HepG2 (cell line): ENCODE data around the gene FSIP1. TPM values are rescaled to one million over a fixed set of nuclear protein-coding genes. Genes with fewer than 3 reads are reported as not detected.

Source experiments
- FOXJ3 ChIP-seq: sonication (generic); formaldehyde crosslinking; IDR thresholded peaks from 2 replicates; pipeline ENCODE4 v1.4.0; 2020; ENCODE audit warnings: missing genetic modification reagents, mild to moderate bottlenecking, borderline replicate concordance
- NR2F1 ChIP-seq, 2 experiments: fragments of 450-650 bp in 1 of 2; formaldehyde crosslinking in 1 of 2; IDR thresholded peaks; 2 replicates each; pipeline versions ENCODE4 v1.5.0 to v1.6.1; 2016 to 2020; ENCODE audit warnings: mild to moderate bottlenecking in 1 of 2, missing compliant biosample characterization in 1 of 2, missing genetic modification reagents in 1 of 2, moderate library complexity in 1 of 2
- RAD51 ChIP-seq: fragments of 450-650 bp; IDR thresholded peaks from 2 replicates; pipeline ENCODE4 v1.6.1; 2016; ENCODE audit warnings: borderline replicate concordance
- RNF2 ChIP-seq: fragments of 450-650 bp; conservative IDR thresholded peaks from 2 replicates; pipeline ENCODE4 v1.6.1; 2016; ENCODE audit warnings: low read depth
- SP5 ChIP-seq: IDR thresholded peaks from 2 replicates; pipeline ENCODE4 v1.6.1; 2016; ENCODE audit warnings: low read depth, borderline replicate concordance
- ZNF121 ChIP-seq: sonication (generic); formaldehyde crosslinking; IDR thresholded peaks from 2 replicates; pipeline ENCODE4 v1.5.0; 2020; ENCODE audit warnings: mild to moderate bottlenecking, missing genetic modification reagents
- ZNF674 ChIP-seq: sonication (generic); formaldehyde crosslinking; IDR thresholded peaks from 2 replicates; pipeline ENCODE4 v1.5.0; 2020; ENCODE audit warnings: low read depth, mild to moderate bottlenecking, missing genetic modification reagents
- ZNF749 ChIP-seq: sonication (generic); formaldehyde crosslinking; IDR thresholded peaks from 2 replicates; pipeline ENCODE4 v1.8.0; 2022; ENCODE audit warnings: mild to moderate bottlenecking, missing genetic modification reagents, moderate library complexity, borderline replicate concordance
- polyA plus RNA-seq, 8 experiments: library from polyadenylated mRNA; depleted of rRNA in 3 of 8; stranded (reverse) in 7 of 8; unstranded in 1 of 8; fragments of >200 nt; fragmentation: Illumina TruSeq in 4 of 8; extraction: Trizol in 4 of 8; gene quantifications; 2 replicates each; pipeline versions ENCODE4 v1.2.1 to v1.2.3, GENCODE V29; 2011 to 2016; ENCODE audit warnings: low read depth in 4 of 8, missing spikeins in 1 of 8, mixed read lengths in 1 of 8; ENCODE audit not compliant: insufficient read depth in 1 of 8
- total RNA-seq, 5 experiments: library from RNA; depleted of rRNA; stranded (reverse); fragments of >200 nt; fragmentation: Illumina TruSeq; extraction: Trizol; gene quantifications; 2 replicates each; pipeline ENCODE4 v1.2.3, GENCODE V29; 2016; ENCODE audit warnings: low read depth in 1 of 5
- TF ChIP-seq, protein P1 (sequence below): IDR thresholded peaks from 2 replicates; pipeline ENCODE4 v1.6.1; 2016; ENCODE audit warnings: low read depth, control low read depth
- TF ChIP-seq, protein P2 (sequence below): sonication (generic); formaldehyde crosslinking; IDR thresholded peaks from 2 replicates; pipeline ENCODE4 v1.4.0; 2020; ENCODE audit warnings: mild to moderate bottlenecking, low read depth, missing genetic modification reagents
- TF ChIP-seq, protein P3 (sequence below): sonication (generic); formaldehyde crosslinking; IDR thresholded peaks from 2 replicates; pipeline ENCODE4 v1.4.0; 2020; ENCODE audit warnings: missing genetic modification reagents, borderline replicate concordance
- TF ChIP-seq, protein P4 (sequence below): sonication (generic); formaldehyde crosslinking; IDR thresholded peaks from 2 replicates; pipeline ENCODE4 v1.4.0; 2020; ENCODE audit warnings: missing genetic modification reagents, low read depth, mild to moderate bottlenecking, borderline replicate concordance
- TF ChIP-seq, protein P5 (sequence below): sonication (generic); formaldehyde crosslinking; conservative IDR thresholded peaks from 2 replicates; pipeline ENCODE4 v1.8.0; 2022; ENCODE audit warnings: mild to moderate bottlenecking, moderate library complexity, missing genetic modification reagents
- TF ChIP-seq, protein P6 (sequence below): IDR thresholded peaks from 2 replicates; pipeline ENCODE4 v1.6.1; 2012; ENCODE audit warnings: low read depth, low read length, improper control_type of control experiment
- TF ChIP-seq, protein P7 (sequence below): sonication (generic); formaldehyde crosslinking; IDR thresholded peaks from 2 replicates; pipeline ENCODE4 v1.8.1; 2023; ENCODE audit warnings: mild to moderate bottlenecking, inconsistent platforms, moderate library complexity, missing genetic modification reagents, borderline replicate concordance
- TF ChIP-seq, protein P8 (sequence below): sonication (generic); formaldehyde crosslinking; IDR thresholded peaks from 2 replicates; pipeline ENCODE4 v1.4.0; 2020; ENCODE audit warnings: missing genetic modification reagents

FSIP1 gene
- total and polyA plus RNA-seq, 2 of the 13 experiments (the other 11 are each of a cell fraction or from before 2014, with no cell fraction given) = 0.18 TPM; not detected in 1

DNA sequence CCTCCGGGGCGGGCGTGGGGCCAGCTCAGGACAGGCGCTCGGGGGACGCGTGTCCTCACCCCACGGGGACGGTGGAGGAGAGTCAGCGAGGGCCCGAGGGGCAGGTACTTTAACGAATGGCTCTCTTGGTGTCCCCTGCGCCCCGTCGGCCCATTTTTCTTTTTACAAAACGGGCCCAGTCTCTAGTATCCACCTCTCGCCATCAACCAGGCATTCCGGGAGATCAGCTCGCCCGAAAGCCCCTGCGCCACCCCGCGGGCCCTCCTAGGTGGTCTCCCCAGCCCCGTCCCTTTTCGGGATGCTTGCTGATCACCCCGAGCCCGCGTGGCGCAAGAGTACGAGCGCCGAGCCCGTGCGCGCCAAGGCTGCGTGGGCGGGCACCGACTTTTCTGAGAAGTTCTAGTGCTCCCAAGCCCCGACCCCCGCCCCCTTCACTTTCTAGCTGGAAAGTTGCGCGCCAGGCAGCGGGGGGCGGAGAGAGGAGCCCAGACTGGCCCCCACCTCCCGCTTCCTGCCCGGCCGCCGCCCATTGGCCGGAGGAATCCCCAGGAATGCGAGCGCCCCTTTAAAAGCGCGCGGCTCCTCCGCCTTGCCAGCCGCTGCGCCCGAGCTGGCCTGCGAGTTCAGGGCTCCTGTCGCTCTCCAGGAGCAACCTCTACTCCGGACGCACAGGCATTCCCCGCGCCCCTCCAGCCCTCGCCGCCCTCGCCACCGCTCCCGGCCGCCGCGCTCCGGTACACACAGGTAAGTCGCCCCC, 202.0 kb downstream of the FSIP1 start, which contains the start of gene THBS1 (continued):
- no peak for TF ChIP-seq ZNF674 (CRISPR knock-in tag)
- TF ChIP-seq, protein P1, sequence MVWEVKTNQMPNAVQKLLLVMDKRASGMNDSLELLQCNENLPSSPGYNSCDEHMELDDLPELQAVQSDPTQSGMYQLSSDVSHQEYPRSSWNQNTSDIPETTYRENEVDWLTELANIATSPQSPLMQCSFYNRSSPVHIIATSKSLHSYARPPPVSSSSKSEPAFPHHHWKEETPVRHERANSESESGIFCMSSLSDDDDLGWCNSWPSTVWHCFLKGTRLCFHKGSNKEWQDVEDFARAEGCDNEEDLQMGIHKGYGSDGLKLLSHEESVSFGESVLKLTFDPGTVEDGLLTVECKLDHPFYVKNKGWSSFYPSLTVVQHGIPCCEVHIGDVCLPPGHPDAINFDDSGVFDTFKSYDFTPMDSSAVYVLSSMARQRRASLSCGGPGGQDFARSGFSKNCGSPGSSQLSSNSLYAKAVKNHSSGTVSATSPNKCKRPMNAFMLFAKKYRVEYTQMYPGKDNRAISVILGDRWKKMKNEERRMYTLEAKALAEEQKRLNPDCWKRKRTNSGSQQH (CRISPR knock-in tag) = 0 out of 2 replicates have a peak, but pooled peaks have one; percentile 19
- TF ChIP-seq, protein P2, sequence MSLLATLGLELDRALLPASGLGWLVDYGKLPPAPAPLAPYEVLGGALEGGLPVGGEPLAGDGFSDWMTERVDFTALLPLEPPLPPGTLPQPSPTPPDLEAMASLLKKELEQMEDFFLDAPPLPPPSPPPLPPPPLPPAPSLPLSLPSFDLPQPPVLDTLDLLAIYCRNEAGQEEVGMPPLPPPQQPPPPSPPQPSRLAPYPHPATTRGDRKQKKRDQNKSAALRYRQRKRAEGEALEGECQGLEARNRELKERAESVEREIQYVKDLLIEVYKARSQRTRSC = no peak
- TF ChIP-seq, protein P3, sequence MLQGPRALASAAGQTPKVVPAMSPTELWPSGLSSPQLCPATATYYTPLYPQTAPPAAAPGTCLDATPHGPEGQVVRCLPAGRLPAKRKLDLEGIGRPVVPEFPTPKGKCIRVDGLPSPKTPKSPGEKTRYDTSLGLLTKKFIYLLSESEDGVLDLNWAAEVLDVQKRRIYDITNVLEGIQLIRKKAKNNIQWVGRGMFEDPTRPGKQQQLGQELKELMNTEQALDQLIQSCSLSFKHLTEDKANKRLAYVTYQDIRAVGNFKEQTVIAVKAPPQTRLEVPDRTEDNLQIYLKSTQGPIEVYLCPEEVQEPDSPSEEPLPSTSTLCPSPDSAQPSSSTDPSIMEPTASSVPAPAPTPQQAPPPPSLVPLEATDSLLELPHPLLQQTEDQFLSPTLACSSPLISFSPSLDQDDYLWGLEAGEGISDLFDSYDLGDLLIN = no peak
- TF ChIP-seq, protein P4, sequence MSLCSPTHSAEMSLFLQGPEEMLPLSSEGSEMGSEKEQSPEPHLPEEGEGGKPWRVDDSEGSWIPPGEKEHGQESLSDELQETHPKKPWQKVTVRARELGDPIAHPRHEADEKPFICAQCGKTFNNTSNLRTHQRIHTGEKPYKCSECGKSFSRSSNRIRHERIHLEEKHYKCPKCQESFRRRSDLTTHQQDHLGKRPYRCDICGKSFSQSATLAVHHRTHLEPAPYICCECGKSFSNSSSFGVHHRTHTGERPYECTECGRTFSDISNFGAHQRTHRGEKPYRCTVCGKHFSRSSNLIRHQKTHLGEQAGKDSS (CRISPR knock-in tag) = 0 out of 2 replicates have a peak, but pooled peaks have one; percentile 57
- TF ChIP-seq, protein P5, sequence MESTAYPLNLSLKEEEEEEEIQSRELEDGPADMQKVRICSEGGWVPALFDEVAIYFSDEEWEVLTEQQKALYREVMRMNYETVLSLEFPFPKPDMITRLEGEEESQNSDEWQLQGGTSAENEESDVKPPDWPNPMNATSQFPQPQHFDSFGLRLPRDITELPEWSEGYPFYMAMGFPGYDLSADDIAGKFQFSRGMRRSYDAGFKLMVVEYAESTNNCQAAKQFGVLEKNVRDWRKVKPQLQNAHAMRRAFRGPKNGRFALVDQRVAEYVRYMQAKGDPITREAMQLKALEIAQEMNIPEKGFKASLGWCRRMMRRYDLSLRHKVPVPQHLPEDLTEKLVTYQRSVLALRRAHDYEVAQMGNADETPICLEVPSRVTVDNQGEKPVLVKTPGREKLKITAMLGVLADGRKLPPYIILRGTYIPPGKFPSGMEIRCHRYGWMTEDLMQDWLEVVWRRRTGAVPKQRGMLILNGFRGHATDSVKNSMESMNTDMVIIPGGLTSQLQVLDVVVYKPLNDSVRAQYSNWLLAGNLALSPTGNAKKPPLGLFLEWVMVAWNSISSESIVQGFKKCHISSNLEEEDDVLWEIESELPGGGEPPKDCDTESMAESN (CRISPR knock-in tag) = peak; percentile 73
- TF ChIP-seq ZNF121 (CRISPR knock-in tag) = 0 out of 2 replicates have a peak, but pooled peaks have one; percentile 13
- peak; percentile 53; the same call in 1 of the 2 replicates for TF ChIP-seq RNF2
- TF ChIP-seq FOXJ3 (CRISPR knock-in tag) = no peak
- TF ChIP-seq, protein P6, sequence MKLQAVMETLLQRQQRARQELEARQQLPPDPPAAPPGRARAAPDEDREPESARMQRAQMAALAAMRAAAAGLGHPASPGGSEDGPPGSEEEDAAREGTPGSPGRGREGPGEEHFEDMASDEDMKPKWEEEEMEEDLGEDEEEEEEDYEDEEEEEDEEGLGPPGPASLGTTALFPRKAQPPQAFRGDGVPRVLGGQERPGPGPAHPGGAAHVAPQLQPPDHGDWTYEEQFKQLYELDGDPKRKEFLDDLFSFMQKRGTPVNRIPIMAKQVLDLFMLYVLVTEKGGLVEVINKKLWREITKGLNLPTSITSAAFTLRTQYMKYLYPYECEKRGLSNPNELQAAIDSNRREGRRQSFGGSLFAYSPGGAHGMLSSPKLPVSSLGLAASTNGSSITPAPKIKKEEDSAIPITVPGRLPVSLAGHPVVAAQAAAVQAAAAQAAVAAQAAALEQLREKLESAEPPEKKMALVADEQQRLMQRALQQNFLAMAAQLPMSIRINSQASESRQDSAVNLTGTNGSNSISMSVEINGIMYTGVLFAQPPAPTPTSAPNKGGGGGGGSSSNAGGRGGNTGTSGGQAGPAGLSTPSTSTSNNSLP = no peak
- TF ChIP-seq, protein P7, sequence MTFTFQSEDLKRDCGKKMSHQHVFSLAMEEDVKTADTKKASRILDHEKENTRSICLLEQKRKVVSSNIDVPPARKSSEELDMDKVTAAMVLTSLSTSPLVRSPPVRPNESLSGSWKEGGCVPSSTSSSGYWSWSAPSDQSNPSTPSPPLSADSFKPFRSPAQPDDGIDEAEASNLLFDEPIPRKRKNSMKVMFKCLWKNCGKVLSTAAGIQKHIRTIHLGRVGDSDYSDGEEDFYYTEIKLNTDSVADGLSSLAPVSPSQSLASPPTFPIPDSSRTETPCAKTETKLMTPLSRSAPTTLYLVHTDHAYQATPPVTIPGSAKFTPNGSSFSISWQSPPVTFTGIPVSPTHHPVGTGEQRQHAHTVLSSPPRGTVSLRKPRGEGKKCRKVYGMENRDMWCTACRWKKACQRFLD (CRISPR knock-in tag) = 0 out of 2 replicates have a peak, but pooled peaks have one; percentile 53
- peak; percentile 67; the same call in 1 of the 2 replicates for TF ChIP-seq ZNF749 (CRISPR knock-in tag)
- TF ChIP-seq, protein P8, sequence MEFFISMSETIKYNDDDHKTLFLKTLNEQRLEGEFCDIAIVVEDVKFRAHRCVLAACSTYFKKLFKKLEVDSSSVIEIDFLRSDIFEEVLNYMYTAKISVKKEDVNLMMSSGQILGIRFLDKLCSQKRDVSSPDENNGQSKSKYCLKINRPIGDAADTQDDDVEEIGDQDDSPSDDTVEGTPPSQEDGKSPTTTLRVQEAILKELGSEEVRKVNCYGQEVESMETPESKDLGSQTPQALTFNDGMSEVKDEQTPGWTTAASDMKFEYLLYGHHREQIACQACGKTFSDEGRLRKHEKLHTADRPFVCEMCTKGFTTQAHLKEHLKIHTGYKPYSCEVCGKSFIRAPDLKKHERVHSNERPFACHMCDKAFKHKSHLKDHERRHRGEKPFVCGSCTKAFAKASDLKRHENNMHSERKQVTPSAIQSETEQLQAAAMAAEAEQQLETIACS = no peak
- no peak; a peak in 1 of 4 replicates for TF ChIP-seq NR2F1 (CRISPR knock-in tag; IDR thresholded peaks at IDR 0.05)
- TF ChIP-seq RAD51 = no peak
- peak; percentile 35; the same call in 1 of the 2 replicates for TF ChIP-seq SP5 (CRISPR knock-in tag)
